ENCODE data around the gene ZC2HC1B. TPM values are rescaled to one million over a fixed set of nuclear protein-coding genes. Genes with fewer than 3 reads are reported as not detected.

ZC2HC1B gene
- total and polyA plus RNA-seq, 2 of the 8 experiments (the other 6 are each of a cell fraction or from before 2014, with no cell fraction given): not detected

DNA sequence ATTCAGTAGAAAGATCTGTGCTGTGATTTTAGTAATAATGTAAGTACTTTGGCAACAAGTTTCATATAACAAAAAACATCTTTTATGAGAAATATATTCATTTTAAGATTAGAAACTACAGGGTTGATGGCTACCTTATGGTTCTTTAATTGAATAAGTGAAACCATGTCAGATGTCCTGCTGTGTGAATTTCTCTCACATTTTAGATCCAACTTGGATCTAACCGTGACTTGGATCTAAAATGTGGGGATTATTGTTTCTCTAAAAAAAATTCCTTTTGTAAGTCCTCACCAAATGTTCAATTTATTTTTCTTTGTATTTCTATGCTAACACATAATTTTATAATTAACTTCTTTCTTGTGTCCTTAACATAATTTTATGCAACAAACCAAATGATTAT lies 30.4 kb downstream of the ZC2HC1B start:
- Histone ChIP-seq H2BK5ac (ENCODE audit: low read depth, low read length) (no peak overlapping the region), H4K5ac (ENCODE audit: insufficient read length, low read depth, low read length) (no peak overlapping the region), H3K79me1 (ENCODE audit: low read depth, low read length) (no peaks in the 10 kb centered on the region), H3K56ac (replicated peaks; ENCODE audit: insufficient read length, low read depth, low read length) (no peak overlapping the region), H4K91ac (replicated peaks; ENCODE audit: insufficient read length, low read length) (no peak overlapping the region), H3K36me3 (ENCODE audit: control insufficient read depth in 2 of 4, insufficient read depth in 4 of 4, low read length in 3 of 4) (no peaks in the 10 kb centered on the region), H3K79me2 (ENCODE audit: control insufficient read depth in 1 of 2, insufficient read depth in 2 of 2, low read length in 2 of 2) (no peaks in the 10 kb centered on the region), H2BK15ac (ENCODE audit: low read length) (no peak overlapping the region), H3K14ac (ENCODE audit: insufficient read length) (no peak overlapping the region), H3K23ac (ENCODE audit: insufficient read length) (no peak overlapping the region), H3K4ac (replicated peaks; ENCODE audit: insufficient read length, low read depth, low read length) (no peak overlapping the region), H3K4me3 (ENCODE audit: extremely low read depth in 1 of 4, insufficient read depth in 2 of 4, low read depth in 3 of 4, low read length in 4 of 4) (no peak overlapping the region), H2AK5ac (ENCODE audit: low read depth, low read length) (no peak overlapping the region), H2BK12ac (ENCODE audit: low read depth, low read length) (no peak overlapping the region), H3K23me2 (ENCODE audit: low read depth, low read length) (no peaks in the 10 kb centered on the region; the same call in 1 of the 2 replicates), H3K4me2 (ENCODE audit: insufficient read depth in 1 of 2, low read depth in 2 of 2, low read length in 2 of 2) (no peak overlapping the region), H2BK120ac (replicated peaks; ENCODE audit: low read depth, low read length) (no peak overlapping the region), H3K27ac (ENCODE audit: low read depth, low read length) (no peak overlapping the region), H2BK20ac (ENCODE audit: low read length) (no peak overlapping the region), H3K27me3 (replicated peaks in 1 of 4; ENCODE audit: control insufficient read depth in 3 of 4, extremely low read depth in 1 of 4, insufficient read depth in 3 of 4, low read length in 3 of 4) (no peaks in the 10 kb centered on the region), H3K4me1 (replicated peaks in 1 of 4; ENCODE audit: control insufficient read depth in 3 of 4, insufficient read depth in 4 of 4, low read length in 3 of 4) (peaks cover 0 to 7% (median 0%) of the 10 kb centered on the region in 4 experiments; a peak in 2 of 7 replicates), H4K8ac (ENCODE audit: extremely low read depth, insufficient read depth, low read length) (no peak overlapping the region), H2AFZ (ENCODE audit: low read length) (no peak overlapping the region), H4K20me1 (replicated peaks in 1 of 2; ENCODE audit: control insufficient read depth in 1 of 2, insufficient read depth in 2 of 2, low read length in 2 of 2) (no peaks in the 10 kb centered on the region), H3K9me3 (ENCODE audit: insufficient read depth in 2 of 2, low read depth in 1 of 2, low read length in 1 of 2) (no peaks in the 10 kb centered on the region), H3K9ac (replicated peaks in 1 of 4; ENCODE audit: extremely low read depth in 1 of 4, low read depth in 3 of 4, low read length in 3 of 4) (no peak overlapping the region), H3K18ac (ENCODE audit: extremely low read depth, low read length) (no peak overlapping the region)
- CTCF ChIA-PET (ENCODE audit: partially characterized antibody): interaction anchor here (2.8 kb wide), 1 partner anchor 45 kb away, joined by 10 read pairs; no protein-coding TSS in a partner anchor
- FAIRE-seq (no peak), DNase-seq (ENCODE audit: low read depth in 1 of 2, low spot score in 2 of 2) (no peak)
- POLR2A ChIA-PET (ENCODE audit: partially characterized antibody): no interaction called here
- 100% methylated on average over 1 of the region's 1 CpG; no CpG with 5 or more reads in 1 of the 2 experiments for WGBS, 2 experiments (ENCODE audit: extremely low coverage in 1 of 2, insufficient coverage in 1 of 2, insufficient read length in 1 of 2, insufficient replicate concordance in 2 of 2, low coverage in 1 of 2, low lambda C conversion rate in 2 of 2, missing lambda C conversion rate in 1 of 2)
- no peak for TF ChIP-seq SIX5 (IDR thresholded peaks at IDR 0.05; ENCODE audit: low read depth, low read length)
- TF ChIP-seq BRCA1 (IDR thresholded peaks at IDR 0.05; ENCODE audit: low read depth, low read length): no peak
- TF ChIP-seq HDAC6 (IDR thresholded peaks at IDR 0.05; ENCODE audit: low read depth, low read length): no peak
- TF ChIP-seq POLR2A (IDR thresholded peaks at IDR 0.05; ENCODE audit: control extremely low read depth in 1 of 2, low read depth in 2 of 2, low read length in 2 of 2): no peak
- no peak for TF ChIP-seq RNF2 (IDR thresholded peaks at IDR 0.05; ENCODE audit: borderline replicate concordance, low read depth, low read length, missing control alignments, poor library complexity, severe bottlenecking)
- TF ChIP-seq RFX5 (IDR thresholded peaks at IDR 0.05; ENCODE audit: borderline replicate concordance, low read depth, low read length): no peak
- TF ChIP-seq TBP (IDR thresholded peaks at IDR 0.05; ENCODE audit: low read depth, low read length): no peak
- TF ChIP-seq, protein P1, sequence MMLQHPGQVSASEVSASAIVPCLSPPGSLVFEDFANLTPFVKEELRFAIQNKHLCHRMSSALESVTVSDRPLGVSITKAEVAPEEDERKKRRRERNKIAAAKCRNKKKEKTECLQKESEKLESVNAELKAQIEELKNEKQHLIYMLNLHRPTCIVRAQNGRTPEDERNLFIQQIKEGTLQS (IDR thresholded peaks at IDR 0.05; ENCODE audit: insufficient read depth, low read depth, low read length): no peak
- no peak for TF ChIP-seq KDM1A (IDR thresholded peaks at IDR 0.05; ENCODE audit: borderline replicate concordance, low read length)
- TF ChIP-seq SUZ12 (IDR thresholded peaks at IDR 0.05; ENCODE audit: low read length): no peak
- TF ChIP-seq GABPA (IDR thresholded peaks at IDR 0.05; ENCODE audit: borderline replicate concordance, insufficient read depth, low read length): no peak
- TF ChIP-seq CHD1 (IDR thresholded peaks at IDR 0.05; ENCODE audit: low read depth, low read length): no peak
- no peak for TF ChIP-seq JUN (IDR thresholded peaks at IDR 0.05; ENCODE audit: low read depth, low read length)
- TF ChIP-seq RXRA (IDR thresholded peaks at IDR 0.05; ENCODE audit: insufficient read depth, low read depth, low read length): no peak
- no peak for TF ChIP-seq SP1 (IDR thresholded peaks at IDR 0.05; ENCODE audit: low read depth, low read length)
